Measurements from ENCODE around the gene TIAL1.

The TIAL1 gene

GRCh38 chr10:119526621-119527592 is 69.9 kb downstream of the TIAL1 start:
- no peak for DNase-seq

GRCh38 chr10:119526149-119526548 is 70.6 kb downstream of the TIAL1 start:
- no peak for DNase-seq

GRCh38 chr10:119525116-119525515 is 71.6 kb downstream of the TIAL1 start:
- no peak for DNase-seq

GRCh38 chr10:119524720-119525070 is 72.1 kb downstream of the TIAL1 start:
- no peak for DNase-seq

GRCh38 chr10:119523895-119524719 is 72.7 kb downstream of the TIAL1 start:
- no peak for DNase-seq
